GM19438 (cell line): ENCODE data around the gene MSX1.
A peak's percentile ranks its signal among the peaks of the same experiment; 100 is the strongest.
"Not testable (repeated sequence)": the region's sequence is repeated elsewhere in the genome, so short reads cannot be mapped to it uniquely, and the experiment has no call there.

Experiments used
- ATAC-seq: cut with Tn5 transposase; IDR thresholded peaks from one replicate; pipeline ENCODE4 v1.9.1; 2021; ENCODE audit warnings: low read depth; ENCODE audit not compliant: unreplicated experiment

MSX1 gene

GRCh38 chr4:4859325-4859798, at the start of gene MSX1:
MSX1 (plus strand) TSS chr4:4859665; CDS start chr4:4859900, 235 bp downstream.
- ATAC-seq, result peak; percentile 87

DNA sequence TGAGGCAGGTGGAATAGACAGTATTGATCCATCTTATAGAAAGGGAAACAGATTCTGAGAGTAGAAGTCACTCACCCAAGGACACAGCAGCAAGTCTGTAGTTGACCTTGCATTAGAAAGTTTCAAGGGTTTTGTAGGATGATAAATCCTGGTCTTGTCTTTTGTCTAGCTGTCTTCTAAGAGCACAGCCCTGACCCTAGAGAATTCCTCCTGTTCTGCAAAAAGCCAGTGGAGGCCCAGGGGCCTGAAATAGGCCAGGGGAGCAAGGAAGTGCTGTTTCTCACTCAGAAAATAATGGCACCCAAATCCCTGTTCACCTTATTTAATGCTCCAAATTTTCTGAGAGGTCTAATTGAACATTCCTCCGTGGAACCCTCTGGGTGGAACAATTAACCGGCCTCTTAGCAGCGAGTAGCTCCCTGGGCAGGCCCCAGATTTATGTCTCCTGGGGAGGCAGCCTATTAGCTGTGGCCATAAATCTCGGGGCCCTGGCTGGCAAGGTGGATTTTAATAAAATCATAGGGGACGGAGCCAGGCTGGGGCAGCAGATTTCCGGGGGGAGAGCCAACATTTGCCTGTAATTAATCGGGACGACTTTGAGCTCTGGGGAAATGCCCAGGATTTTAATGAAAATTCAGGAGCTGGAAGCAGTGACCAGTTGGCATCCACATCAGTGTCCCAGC, 49.2 kb upstream of the MSX1 start:
- no peak for ATAC-seq

DNA sequence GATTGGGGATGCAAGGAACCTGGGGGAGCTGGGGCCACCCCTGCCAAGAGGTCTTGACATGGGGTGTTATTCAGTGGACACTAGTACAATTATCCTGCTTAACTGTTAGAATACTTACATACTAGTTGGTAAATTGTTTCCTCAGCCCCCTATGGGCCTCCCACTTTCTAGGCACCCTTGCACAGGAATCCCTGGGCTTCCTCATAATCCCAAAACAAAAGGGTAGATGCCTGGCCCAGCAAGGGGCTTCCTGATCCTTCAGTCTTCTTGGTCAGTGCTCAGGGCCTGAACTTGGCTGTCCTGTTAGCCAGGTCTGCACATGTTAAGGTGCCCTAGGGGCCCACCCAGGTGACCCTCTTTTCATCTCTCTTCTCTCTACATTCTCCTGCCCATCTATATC, 48.7 kb upstream of the MSX1 start:
- no peak for ATAC-seq

DNA sequence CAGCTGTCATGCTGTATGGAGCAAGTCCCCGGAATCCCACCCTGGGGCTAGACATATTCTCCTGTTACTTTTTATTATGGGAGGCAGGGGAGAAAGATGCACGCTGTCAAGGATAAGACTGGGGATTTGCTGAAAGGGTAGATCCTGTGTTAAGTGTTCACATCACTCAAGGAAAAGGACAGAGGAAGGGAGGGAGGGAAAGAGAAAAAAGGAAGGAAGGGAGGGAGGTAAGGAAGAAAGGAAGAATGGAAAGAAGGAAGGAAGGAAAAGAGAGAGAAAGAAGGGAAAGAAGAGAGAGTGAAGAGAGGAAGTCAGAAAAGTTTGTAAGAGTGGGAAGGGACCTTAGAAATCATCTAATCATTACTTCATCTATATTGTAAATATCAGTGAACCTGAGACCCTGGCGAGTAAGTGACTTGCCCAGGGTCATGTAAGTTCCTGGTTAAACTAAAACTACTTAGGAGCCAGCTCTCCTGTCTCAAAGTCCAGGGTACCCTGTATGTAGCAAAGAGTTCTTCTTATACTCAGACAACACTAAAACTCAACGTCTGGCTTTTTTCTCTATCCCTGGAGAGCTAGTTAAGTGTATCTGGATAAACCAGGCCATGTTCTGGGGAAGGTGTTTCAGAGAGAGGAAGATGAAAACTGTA, 47.2 kb upstream of the MSX1 start:
- ATAC-seq, result no peak

- no peak for ATAC-seq
Measured at GRCh38 chr4:4818415-4819212, 40.9 kb upstream of the MSX1 start.

GRCh38 chr4:4819213-4819606, 40.3 kb upstream of the MSX1 start:
- no peak for ATAC-seq

- ATAC-seq, result no peak
Measured at GRCh38 chr4:4820261-4820660, 39.2 kb upstream of the MSX1 start.

- no peak for ATAC-seq
Measured at GRCh38 chr4:4820739-4821138, 38.7 kb upstream of the MSX1 start.

GRCh38 chr4:4821577-4821976, 37.9 kb upstream of the MSX1 start:
- no peak for ATAC-seq

GRCh38 chr4:4822286-4822685, 37.2 kb upstream of the MSX1 start:
- not testable (repeated sequence) for ATAC-seq

GRCh38 chr4:4823621-4824162, 35.8 kb upstream of the MSX1 start:
- no peak for ATAC-seq

DNA sequence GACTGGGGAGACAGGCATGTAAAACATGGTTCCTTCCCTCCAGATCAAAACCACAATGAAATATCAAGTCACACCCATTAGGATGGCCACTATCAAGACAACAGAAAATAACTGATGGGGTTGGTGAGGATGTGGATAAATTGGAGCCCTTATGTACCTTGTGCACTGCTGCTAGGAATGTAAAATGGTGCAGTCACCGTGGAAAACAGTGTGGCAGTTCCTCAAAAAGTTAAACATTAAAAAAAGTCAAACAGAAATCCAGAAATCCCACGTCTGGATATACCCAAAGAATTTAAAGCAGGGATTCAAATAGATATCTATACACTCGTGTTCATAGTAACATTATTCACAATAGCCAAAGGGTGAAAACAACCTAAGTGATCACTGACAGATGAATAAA, 35.2 kb upstream of the MSX1 start:
- ATAC-seq, result no peak

- no peak for ATAC-seq
Measured at GRCh38 chr4:4825431-4825830, 34.0 kb upstream of the MSX1 start.

- no peak for ATAC-seq
Measured at GRCh38 chr4:4829837-4830236, 29.6 kb upstream of the MSX1 start.

GRCh38 chr4:4831266-4831665, 28.2 kb upstream of the MSX1 start:
- ATAC-seq, result no peak

DNA sequence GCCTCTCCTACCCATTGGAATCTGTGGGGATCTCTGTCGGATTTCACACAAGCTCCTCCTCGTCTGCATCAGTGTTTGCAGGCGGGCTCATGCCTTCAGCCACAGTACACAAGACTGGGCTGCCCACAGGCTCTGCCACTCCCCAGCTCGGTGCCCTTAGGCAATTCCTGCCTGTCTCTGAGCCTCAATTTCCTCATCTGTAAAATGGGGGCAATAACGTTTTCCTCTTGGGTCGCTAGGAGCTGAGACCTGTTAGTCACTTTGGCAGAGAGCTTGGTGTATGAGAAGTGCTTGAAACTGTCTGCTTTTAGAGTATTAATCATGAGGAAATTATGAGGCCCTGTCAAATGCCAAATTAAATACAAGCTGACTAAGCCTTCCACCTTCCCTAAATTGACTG, 27.6 kb upstream of the MSX1 start:
- no peak for ATAC-seq

- ATAC-seq, result no peak
Measured at GRCh38 chr4:4836044-4836443, 23.4 kb upstream of the MSX1 start.

- ATAC-seq, result no peak
Measured at GRCh38 chr4:4837316-4837715, 22.1 kb upstream of the MSX1 start.

DNA sequence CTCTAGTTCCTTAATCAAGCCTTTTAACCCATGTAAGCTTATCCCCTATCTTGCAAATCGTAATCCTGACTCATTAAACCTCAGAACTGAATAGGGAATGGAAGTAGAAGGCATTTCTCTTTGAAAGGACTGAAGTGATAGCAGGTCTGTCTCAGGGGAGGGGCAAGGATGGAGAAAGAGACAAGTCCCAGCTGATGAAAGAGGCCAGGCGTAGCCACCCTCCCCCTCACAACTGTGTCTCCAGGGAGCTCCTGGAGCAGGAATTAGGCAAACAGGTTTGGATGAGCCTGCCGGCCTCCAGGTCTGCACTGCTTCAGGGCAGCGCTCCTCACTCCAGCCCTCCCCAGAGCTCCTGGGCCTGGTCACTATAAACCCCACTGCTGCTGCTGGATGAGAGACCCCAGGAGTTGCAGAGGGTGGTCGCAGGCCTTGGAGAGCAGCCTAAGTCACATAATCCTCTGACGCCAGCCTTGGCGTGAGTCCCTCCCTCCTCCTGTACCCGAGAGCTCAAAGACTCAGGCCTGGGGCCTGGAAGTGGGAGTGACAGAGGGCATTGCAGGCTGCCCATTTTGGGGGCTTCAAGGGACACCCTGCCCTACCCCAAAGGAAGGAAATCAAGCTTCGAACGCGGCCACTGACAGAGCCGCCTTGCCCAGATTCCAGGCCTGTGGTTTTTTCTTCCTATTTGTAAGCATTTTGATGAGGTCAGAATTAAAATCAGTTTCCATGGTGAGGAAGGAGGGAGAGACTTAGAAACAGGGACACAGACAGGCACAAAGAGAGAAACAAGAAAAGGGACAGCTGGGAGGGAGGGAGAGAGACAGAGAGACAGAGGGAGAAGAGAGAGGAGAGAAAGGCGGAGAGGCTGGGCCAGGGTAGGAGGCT, 21.2 kb upstream of the MSX1 start:
- ATAC-seq, result no peak
